LoVo (cell line): ENCODE results near the gene RTEL1.

ENCODE experiments used
- DNase-seq: peaks from one replicate; pipeline ENCODE4 v3.0.0-alpha.2; 2016; ENCODE audit warnings: low spot score

Gene RTEL1

GRCh38 chr20:63688228-63689045 lies 30.3 kb downstream of the RTEL1 start:
- no peak for DNase-seq

DNA sequence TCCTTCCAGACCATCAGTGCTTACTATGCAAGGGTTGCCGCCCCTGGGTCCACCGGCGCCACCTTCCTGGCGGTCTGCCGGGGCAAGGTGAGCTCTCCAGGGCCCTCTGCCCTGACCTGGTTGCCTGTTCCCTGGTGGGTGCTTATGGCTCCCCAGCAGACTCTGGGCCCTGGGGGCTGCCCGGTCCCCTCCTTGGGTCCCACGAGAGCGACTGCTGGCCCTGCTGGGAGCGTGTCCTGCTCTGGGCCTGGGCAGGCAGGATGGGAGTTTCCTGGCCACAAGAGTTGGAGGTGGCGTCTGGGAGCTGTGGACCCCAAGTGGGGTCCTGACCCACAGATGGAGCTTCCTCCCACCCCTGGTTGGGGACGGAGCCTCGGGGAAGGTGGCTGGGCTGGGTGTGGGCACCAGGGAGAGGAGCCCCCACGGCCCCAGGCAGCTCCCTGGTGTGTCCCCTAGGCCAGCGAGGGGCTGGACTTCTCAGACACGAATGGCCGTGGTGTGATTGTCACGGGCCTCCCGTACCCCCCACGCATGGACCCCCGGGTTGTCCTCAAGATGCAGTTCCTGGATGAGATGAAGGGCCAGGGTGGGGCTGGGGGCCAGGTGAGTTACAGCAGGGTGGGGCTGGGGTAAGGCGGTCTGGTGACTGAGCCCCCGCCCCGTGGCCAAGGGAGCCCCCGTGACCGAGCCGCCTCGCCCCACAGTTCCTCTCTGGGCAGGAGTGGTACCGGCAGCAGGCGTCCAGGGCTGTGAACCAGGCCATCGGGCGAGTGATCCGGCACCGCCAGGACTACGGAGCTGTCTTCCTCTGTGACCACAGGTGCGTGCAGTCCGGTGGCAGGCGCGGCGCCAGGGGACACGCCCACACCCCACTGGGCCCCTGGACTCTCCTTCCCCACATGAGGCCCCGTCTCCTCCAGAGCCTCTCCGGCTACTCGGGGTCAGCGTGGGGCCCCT lies 31.2 kb downstream of the RTEL1 start:
- no peak for DNase-seq

GRCh38 chr20:63690003-63690897 lies 32.1 kb downstream of the RTEL1 start:
- DNase-seq: no peak

DNA sequence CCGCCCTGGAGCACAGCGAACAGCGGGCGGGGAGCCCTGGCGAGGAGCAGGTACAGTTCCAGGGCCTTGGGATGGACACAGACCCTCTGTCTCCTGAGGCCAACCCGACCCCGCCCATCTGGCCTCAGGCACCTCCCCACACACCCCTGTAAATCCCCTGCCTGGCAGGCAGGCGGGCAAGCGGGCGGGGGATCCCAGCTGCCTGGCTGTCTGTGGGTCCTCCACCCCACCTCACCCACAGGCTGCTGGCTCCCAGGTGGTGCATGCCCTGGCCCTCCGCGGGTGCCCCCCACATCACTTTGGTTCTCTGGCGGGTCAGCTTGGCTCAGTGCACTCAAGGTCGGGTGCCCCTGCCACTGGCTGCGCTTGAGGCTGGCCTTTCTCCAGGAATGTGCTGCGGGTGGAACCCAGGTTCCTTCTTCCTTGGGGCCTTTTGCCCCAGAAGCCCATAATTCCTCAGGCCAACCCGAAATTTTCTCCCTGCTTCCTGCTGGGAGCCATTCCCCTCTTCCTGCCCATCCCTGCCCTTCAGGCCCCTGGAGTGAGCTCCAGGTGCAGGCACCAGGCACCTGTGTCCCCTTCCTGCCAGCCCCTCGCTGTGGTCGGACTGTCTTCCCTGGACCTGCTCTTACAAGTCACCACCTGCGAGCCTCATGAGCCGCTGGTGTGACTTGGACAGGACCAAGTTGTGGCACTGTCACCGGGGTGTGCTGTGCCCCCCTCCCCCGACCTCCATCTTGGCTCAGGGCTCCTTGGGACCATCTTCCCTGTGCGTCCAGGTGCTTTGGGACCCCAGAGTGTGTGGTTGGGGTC lies 33.0 kb downstream of the RTEL1 start:
- DNase-seq: no peak

DNA sequence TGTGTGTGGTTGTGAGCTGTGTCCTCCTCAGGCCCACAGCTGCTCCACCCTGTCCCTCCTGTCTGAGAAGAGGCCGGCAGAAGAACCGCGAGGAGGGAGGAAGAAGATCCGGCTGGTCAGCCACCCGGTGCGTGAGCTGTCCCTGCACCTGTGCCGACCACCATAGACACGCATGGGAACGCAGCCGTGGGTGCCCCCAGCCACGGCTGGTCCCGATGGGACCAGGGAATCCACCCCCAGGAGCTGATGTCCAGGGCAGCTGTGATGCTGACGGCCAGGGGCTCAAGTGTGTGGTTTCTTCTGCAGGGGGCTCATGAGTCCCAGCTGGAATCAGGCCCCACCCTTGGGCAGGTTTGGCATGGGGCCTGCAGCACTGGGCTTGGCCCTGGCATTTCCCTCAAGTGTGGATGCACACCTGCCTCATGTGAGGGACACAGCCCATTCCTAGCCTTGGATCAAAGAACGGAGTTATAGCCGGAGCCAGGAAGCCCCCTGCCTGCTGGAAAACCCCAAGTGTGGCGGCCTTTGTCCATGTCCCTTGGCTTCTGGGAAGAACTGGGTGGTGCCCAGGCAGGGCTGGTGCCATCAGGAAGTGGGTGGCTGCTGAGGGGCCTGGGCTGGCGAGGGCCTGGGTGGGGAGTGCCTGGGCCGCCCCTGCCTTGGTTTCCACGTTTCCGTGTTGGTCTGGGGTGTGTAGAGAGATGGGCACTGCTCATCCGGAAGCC lies 33.8 kb downstream of the RTEL1 start:
- DNase-seq: no peak

DNA sequence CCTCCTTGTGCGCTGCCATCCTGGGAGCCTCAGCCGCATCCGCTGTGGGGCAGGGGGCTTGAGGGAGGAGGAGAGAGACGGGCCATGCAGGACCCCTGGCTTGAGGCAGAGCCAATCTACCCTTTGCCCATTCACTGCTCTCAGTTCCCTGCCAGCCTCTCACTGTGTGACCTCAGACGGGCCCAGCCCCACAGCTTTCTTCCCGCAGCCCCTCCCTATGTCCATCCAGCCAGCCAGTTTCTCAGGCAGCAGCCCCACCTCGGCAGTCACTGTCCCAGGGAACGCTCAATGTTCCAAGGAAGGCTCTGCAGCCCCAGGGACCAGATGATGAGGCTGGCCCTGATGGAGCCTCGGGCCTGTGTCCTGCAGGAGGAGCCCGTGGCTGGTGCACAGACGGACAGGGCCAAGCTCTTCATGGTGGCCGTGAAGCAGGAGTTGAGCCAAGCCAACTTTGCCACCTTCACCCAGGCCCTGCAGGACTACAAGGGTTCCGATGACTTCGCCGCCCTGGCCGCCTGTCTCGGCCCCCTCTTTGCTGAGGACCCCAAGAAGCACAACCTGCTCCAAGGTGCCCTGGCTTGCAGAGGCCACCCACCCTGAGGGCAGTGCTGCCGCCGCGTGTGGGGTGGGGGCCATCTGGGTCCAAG lies 34.4 kb downstream of the RTEL1 start:
- no peak for DNase-seq

GRCh38 chr20:63693083-63693732 lies 35.1 kb downstream of the RTEL1 start:
- no peak for DNase-seq

GRCh38 chr20:63693733-63694583 lies 35.8 kb downstream of the RTEL1 start:
- no peak for DNase-seq

GRCh38 chr20:63694584-63695423 lies 36.7 kb downstream of the RTEL1 start:
- DNase-seq: no peak

DNA sequence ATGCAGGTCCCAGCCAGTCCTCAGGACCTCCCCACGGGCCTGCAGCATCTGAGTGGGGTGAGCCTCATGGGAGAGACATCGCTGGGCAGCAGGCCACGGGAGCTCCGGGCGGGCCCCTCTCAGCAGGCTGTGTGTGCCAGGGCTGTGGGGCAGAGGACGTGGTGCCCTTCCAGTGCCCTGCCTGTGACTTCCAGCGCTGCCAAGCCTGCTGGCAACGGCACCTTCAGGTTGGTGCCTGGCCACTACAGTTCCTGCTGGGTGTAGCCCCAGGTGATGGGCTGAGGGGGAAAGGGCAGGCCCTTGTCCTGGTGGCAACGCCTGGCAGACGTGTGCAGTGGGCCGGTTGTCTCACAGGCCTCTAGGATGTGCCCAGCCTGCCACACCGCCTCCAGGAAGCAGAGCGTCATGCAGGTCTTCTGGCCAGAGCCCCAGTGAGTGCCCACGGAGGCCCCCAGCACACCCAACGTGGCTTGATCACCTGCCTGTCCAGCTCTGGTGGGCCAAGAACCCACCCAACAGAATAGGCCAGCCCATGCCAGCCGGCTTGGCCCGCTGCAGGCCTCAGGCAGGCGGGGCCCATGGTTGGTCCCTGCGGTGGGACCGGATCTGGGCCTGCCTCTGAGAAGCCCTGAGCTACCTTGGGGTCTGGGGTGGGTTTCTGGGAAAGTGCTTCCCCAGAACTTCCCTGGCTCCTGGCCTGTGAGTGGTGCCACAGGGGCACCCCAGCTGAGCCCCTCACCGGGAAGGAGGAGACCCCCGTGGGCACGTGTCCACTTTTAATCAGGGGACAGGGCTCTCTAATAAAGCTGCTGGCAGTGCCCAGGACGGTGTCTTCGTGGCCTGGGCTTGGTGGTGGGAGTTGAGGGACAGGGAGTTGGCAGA lies 37.6 kb downstream of the RTEL1 start:
- no peak for DNase-seq

- DNase-seq: no peak
Observed at GRCh38 chr20:63696306-63696627, 38.2 kb downstream of the RTEL1 start.

- no peak for DNase-seq
Observed at GRCh38 chr20:63696628-63697356, 38.7 kb downstream of the RTEL1 start, which contains the start of gene TNFRSF6B. Gene TNFRSF6B (plus strand): TSS chr20:63696652. CDS start chr20:63696768, 116 bp downstream.

- DNase-seq: no peak
Observed at GRCh38 chr20:63697357-63697867, 39.3 kb downstream of the RTEL1 start.

- DNase-seq: no peak
Observed at GRCh38 chr20:63697868-63698545, 39.9 kb downstream of the RTEL1 start.
